IMR-90 (cell line): ENCODE data around the gene HSD17B14. TPM values are rescaled to one million over a fixed set of nuclear protein-coding genes. Genes with fewer than 3 reads are reported as not detected.

Source experiments
- ATAC-seq: fragments of 200-7000 bp; cut with Tn5 transposase; 2 replicates; pipeline ENCODE4 v1.9.1; 2020; ENCODE audit warnings: low read depth, mild to moderate bottlenecking, moderate library complexity
- BruUV-seq: library from RNA; stranded (reverse); fragments of 400-500 nt; replicated peaks from 2 replicates; lab custom pipeline; 2021; lab: Mats Ljungman, UMichigan
- CTCF ChIA-PET: fragments of 300-600 bp; formaldehyde crosslinking; extraction: SDS; loops from one replicate; lab custom pipeline; 2021; ENCODE audit warnings: antibody characterized with exemption; lab: Yijun Ruan, JAX
- POLR2A ChIA-PET: fragments of 300-600 bp; sonication (Branson Sonifier 250); formaldehyde crosslinking; loops from one replicate; lab custom pipeline; 2022; ENCODE audit warnings: antibody characterized with exemption; ENCODE audit not compliant: unreplicated experiment; lab: Charles Lee
- DNase-seq: peaks from one replicate; pipeline ENCODE4 v3.0.0; 2013
- H2AFZ ChIP-seq: replicated peaks from 2 replicates; pipeline ENCODE3; 2013; ENCODE audit warnings: low read length, mild to moderate bottlenecking; ENCODE audit not compliant: poor library complexity
- H2AK5ac ChIP-seq: 2 replicates; pipeline ENCODE4 v1.6.1; 2013; ENCODE audit warnings: low read depth, low read length, inconsistent platforms
- H2AK9ac ChIP-seq: replicated peaks from 2 replicates; pipeline ENCODE3; 2013; ENCODE audit warnings: mild to moderate bottlenecking, low read depth, low read length, moderate library complexity; ENCODE audit not compliant: poor library complexity
- H2BK120ac ChIP-seq: 2 replicates; pipeline ENCODE4 v1.6.1; 2013; ENCODE audit warnings: low read depth, low read length, inconsistent platforms
- H2BK15ac ChIP-seq: 3 replicates; pipeline ENCODE4 v1.6.1; 2013; ENCODE audit warnings: low read depth, low read length, inconsistent platforms
- H2BK20ac ChIP-seq: 2 replicates; pipeline ENCODE4 v1.6.1; 2013; ENCODE audit warnings: low read depth, mild to moderate bottlenecking, inconsistent platforms, low read length, moderate library complexity
- H2BK5ac ChIP-seq: 2 replicates; pipeline ENCODE4 v1.6.1; 2013; ENCODE audit warnings: mild to moderate bottlenecking, low read depth, low read length, inconsistent platforms; ENCODE audit not compliant: poor library complexity, severe bottlenecking
- H3K14ac ChIP-seq: replicated peaks from 2 replicates; pipeline ENCODE4 v1.6.1; 2013; ENCODE audit warnings: low read depth, low read length, inconsistent platforms
- H3K18ac ChIP-seq: 2 replicates; pipeline ENCODE4 v1.6.1; 2013; ENCODE audit warnings: low read depth, low read length, control low read depth
- H3K23ac ChIP-seq: 2 replicates; pipeline ENCODE4 v1.6.1; 2013; ENCODE audit warnings: low read depth, low read length, inconsistent platforms
- H3K27ac ChIP-seq: 2 replicates; pipeline ENCODE4 v1.5.1; 2013; ENCODE audit warnings: mild to moderate bottlenecking, control low read depth, low read length; ENCODE audit not compliant: insufficient read depth
- H3K27me3 ChIP-seq: 2 replicates; pipeline ENCODE4 v1.6.1; 2013; ENCODE audit warnings: low read length; ENCODE audit not compliant: control insufficient read depth, insufficient read depth
- H3K36me3 ChIP-seq: 2 replicates; pipeline ENCODE4 v1.6.1; 2013; ENCODE audit warnings: low read length, mixed read lengths; ENCODE audit not compliant: control insufficient read depth, insufficient read depth
- H3K4ac ChIP-seq: 2 replicates; pipeline ENCODE4 v1.6.1; 2013; ENCODE audit warnings: low read depth, low read length, inconsistent platforms
- H3K4me1 ChIP-seq: 2 replicates; pipeline ENCODE4 v1.6.1; 2013; ENCODE audit warnings: low read length, mixed read lengths; ENCODE audit not compliant: control insufficient read depth, insufficient read depth
- H3K4me2 ChIP-seq: 2 replicates; pipeline ENCODE4 v1.6.1; 2013; ENCODE audit warnings: low read depth, mild to moderate bottlenecking, control low read depth, low read length, moderate library complexity
- H3K4me3 ChIP-seq: 2 replicates; pipeline ENCODE4 v1.5.1; 2013; ENCODE audit warnings: low read depth, mild to moderate bottlenecking, control low read depth, low read length, moderate library complexity; ENCODE audit not compliant: insufficient read depth
- H3K56ac ChIP-seq: 2 replicates; pipeline ENCODE4 v1.6.1; 2013; ENCODE audit warnings: low read length, inconsistent platforms; ENCODE audit not compliant: insufficient read depth; ENCODE audit errors: extremely low read depth
- H3K79me1 ChIP-seq, 2 experiments: 2 replicates each; pipeline ENCODE4 v1.6.1; 2013; ENCODE audit warnings: low read length in 2 of 2, inconsistent platforms in 1 of 2, low read depth in 1 of 2
- H3K9ac ChIP-seq: 2 replicates; pipeline ENCODE4 v1.6.1; 2013; ENCODE audit warnings: low read depth, low read length, control low read depth
- H3K9me1 ChIP-seq: 2 replicates; pipeline ENCODE4 v1.6.1; 2013; ENCODE audit warnings: low read length, inconsistent platforms; ENCODE audit not compliant: insufficient read depth
- H3K9me3 ChIP-seq: 2 replicates; pipeline ENCODE4 v1.6.1; 2013; ENCODE audit warnings: low read length; ENCODE audit not compliant: control insufficient read depth, insufficient read depth
- H4K20me1 ChIP-seq: 2 replicates; pipeline ENCODE4 v1.6.1; 2013; ENCODE audit warnings: low read length, inconsistent platforms; ENCODE audit not compliant: insufficient read depth
- H4K5ac ChIP-seq: 2 replicates; pipeline ENCODE4 v1.6.1; 2013; ENCODE audit warnings: mild to moderate bottlenecking, low read depth, low read length, control low read depth
- H4K8ac ChIP-seq, 2 experiments: 2 replicates each; pipeline ENCODE4 v1.6.1; 2013; ENCODE audit warnings: low read depth in 2 of 2, low read length in 2 of 2, control low read depth in 1 of 2, inconsistent platforms in 1 of 2
- H4K91ac ChIP-seq: 2 replicates; pipeline ENCODE4 v1.6.1; 2013; ENCODE audit warnings: low read depth, low read length, inconsistent platforms; ENCODE audit not compliant: insufficient read depth
- CEBPB ChIP-seq: IDR thresholded peaks from 2 replicates; pipeline ENCODE4 v1.6.1; 2012; ENCODE audit warnings: low read depth, low read length, improper control_type of control experiment
- CHD1 ChIP-seq: IDR thresholded peaks from 2 replicates; pipeline ENCODE4 v1.6.1; 2012; ENCODE audit warnings: low read depth, low read length, improper control_type of control experiment
- MXI1 ChIP-seq: IDR thresholded peaks from 2 replicates; pipeline ENCODE4 v1.6.1; 2012; ENCODE audit warnings: low read depth, mild to moderate bottlenecking, low read length, moderate library complexity, borderline replicate concordance
- POLR2A ChIP-seq: IDR thresholded peaks from 2 replicates; pipeline ENCODE4 v1.6.1; 2012; ENCODE audit warnings: mild to moderate bottlenecking, low read depth, low read length
- RAD21 ChIP-seq: IDR thresholded peaks from 2 replicates; pipeline ENCODE4 v1.6.1; 2012; ENCODE audit warnings: low read length, improper control_type of control experiment
- RFX5 ChIP-seq: IDR thresholded peaks from 2 replicates; pipeline ENCODE4 v1.8.0; 2012; ENCODE audit warnings: low read depth, mild to moderate bottlenecking, low read length, moderate library complexity
- WGBS, 2 experiments: methylation state at CpG; one replicate each; pipeline versions ENCODE4 v1.1.5 to v1.1.7; 2013; ENCODE audit warnings: missing lambda C conversion rate in 2 of 2; ENCODE audit not compliant: insufficient read length in 1 of 2; ENCODE audit errors: extremely low coverage in 2 of 2; 5-methylcytosine and 5-hydroxymethylcytosine counted together
- dilution Hi-C: fragments of 300-500 bp; cut with HindIII; formaldehyde crosslinking; loops from one replicate; pipeline ENCODE4 v1.14.3; 2018; ENCODE audit warnings: low sequenced_read_pairs; ENCODE audit not compliant: unreplicated experiment
- in situ Hi-C: fragments of 300-500 bp; cut with MboI; formaldehyde crosslinking; loops from 3 replicates; pipeline ENCODE4 v1.14.3; 2019; ENCODE audit warnings: low sequenced_read_pairs, inconsistent platforms, mixed read lengths
- intact Hi-C: fragments of 100-400 bp; cut with micrococcal nuclease; formaldehyde crosslinking; loops from 2 replicates; pipeline ENCODE4 v1.10.0; 2022
- polyA plus RNA-seq, 3 experiments: library from polyadenylated mRNA; depleted of rRNA; stranded (reverse); fragments of >200 nt; gene quantifications; 2 replicates each; pipeline ENCODE4 v1.2.3, GENCODE V29; 2012; ENCODE audit warnings: low replicate concordance in 1 of 3
- total RNA-seq: library from RNA; depleted of rRNA; stranded (reverse); fragments of >200 nt; gene quantifications from 2 replicates; pipeline ENCODE4 v1.2.3, GENCODE V29; 2012
- TF ChIP-seq, protein P1 (sequence below): fragments of 150-350 bp; IDR thresholded peaks from 2 replicates; pipeline ENCODE4 v1.6.1; 2016; ENCODE audit warnings: low read depth, mild to moderate bottlenecking, low read length, moderate library complexity, borderline replicate concordance
- TF ChIP-seq, protein P2 (sequence below): fragments of 150-350 bp; IDR thresholded peaks from 2 replicates; pipeline ENCODE4 v1.6.1; 2017; ENCODE audit warnings: mild to moderate bottlenecking, antibody characterized with exemption, low read length, low read depth
- TF ChIP-seq, protein P3 (sequence below): conservative IDR thresholded peaks from 2 replicates; pipeline ENCODE4 v1.5.1; 2012; ENCODE audit warnings: mild to moderate bottlenecking, low read depth, low read length, improper control_type of control experiment

Gene HSD17B14
- total and polyA plus RNA-seq, 2 of the 4 experiments (the other 2 are of a cell fraction): 0.54 to 4.5 TPM

DNA sequence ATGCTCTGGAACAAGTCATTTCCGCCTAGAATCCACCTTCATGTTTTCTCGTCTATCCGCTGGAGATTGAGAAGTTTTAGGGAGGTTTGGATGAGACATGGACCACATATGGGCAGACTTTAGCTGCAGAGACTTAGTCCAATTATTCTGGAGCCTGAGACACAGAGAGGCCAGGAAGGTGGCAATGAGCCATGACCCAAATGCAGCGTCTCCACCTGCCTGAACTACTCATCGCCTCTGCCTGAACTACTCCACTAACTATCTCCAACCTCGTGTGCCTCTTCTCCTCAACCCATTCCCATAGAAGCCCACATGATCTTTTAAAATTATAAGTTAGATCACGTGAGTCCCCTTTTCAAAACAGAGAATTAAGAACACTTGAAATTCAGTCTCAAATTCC is 26.5 kb upstream of the HSD17B14 start:
- Histone ChIP-seq H2BK15ac (no peak overlapping the region), H3K9me3 (no peaks in the 10 kb centered on the region), H2AFZ (no peak overlapping the region), H4K91ac (no peak overlapping the region), H3K4me3 (no peak overlapping the region), H3K18ac (no peak overlapping the region), H4K5ac (no peak overlapping the region), H2BK20ac (no peak overlapping the region), H3K36me3 (peaks cover 40% of the 10 kb centered on the region), H4K8ac (no peak overlapping the region), H2BK5ac (no peak overlapping the region), H3K56ac (no peak overlapping the region), H2AK5ac (no peak overlapping the region), H3K27me3 (no peaks in the 10 kb centered on the region), H3K9ac (no peak overlapping the region), H3K4me2 (no peak overlapping the region), H4K20me1 (no peaks in the 10 kb centered on the region), H3K27ac (no peak overlapping the region), H3K4me1 (peaks cover 13% of the 10 kb centered on the region), H3K4ac (no peak overlapping the region), H3K14ac (no peak overlapping the region), H3K23ac (no peak overlapping the region), H3K9me1 (0 out of 2 replicates have a peak, but pooled peaks cover 9% of the 10 kb centered on the region), H3K79me1 (peaks cover 12 to 37% of the 10 kb centered on the region in 2 experiments), H2AK9ac (no peak overlapping the region), H2BK120ac (no peak overlapping the region)
- intact Hi-C loops: no loop called here
- ChIA-PET CTCF (interaction anchor here (1.5 kb wide), 1 partner anchor 108 kb away, joined by 4 read pairs; no protein-coding TSS in a partner anchor), POLR2A (no interaction called here)
- dilution Hi-C loops: no loop called here
- TF ChIP-seq MXI1 (no peak), RFX5 (no peak), POLR2A (no peak), CHD1 (no peak), RAD21 (no peak), CEBPB (no peak)
- TF ChIP-seq, protein P1, sequence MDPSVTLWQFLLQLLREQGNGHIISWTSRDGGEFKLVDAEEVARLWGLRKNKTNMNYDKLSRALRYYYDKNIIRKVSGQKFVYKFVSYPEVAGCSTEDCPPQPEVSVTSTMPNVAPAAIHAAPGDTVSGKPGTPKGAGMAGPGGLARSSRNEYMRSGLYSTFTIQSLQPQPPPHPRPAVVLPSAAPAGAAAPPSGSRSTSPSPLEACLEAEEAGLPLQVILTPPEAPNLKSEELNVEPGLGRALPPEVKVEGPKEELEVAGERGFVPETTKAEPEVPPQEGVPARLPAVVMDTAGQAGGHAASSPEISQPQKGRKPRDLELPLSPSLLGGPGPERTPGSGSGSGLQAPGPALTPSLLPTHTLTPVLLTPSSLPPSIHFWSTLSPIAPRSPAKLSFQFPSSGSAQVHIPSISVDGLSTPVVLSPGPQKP: no peak
- TF ChIP-seq, protein P2, sequence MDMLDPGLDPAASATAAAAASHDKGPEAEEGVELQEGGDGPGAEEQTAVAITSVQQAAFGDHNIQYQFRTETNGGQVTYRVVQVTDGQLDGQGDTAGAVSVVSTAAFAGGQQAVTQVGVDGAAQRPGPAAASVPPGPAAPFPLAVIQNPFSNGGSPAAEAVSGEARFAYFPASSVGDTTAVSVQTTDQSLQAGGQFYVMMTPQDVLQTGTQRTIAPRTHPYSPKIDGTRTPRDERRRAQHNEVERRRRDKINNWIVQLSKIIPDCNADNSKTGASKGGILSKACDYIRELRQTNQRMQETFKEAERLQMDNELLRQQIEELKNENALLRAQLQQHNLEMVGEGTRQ: no peak
- TF ChIP-seq, protein P3, sequence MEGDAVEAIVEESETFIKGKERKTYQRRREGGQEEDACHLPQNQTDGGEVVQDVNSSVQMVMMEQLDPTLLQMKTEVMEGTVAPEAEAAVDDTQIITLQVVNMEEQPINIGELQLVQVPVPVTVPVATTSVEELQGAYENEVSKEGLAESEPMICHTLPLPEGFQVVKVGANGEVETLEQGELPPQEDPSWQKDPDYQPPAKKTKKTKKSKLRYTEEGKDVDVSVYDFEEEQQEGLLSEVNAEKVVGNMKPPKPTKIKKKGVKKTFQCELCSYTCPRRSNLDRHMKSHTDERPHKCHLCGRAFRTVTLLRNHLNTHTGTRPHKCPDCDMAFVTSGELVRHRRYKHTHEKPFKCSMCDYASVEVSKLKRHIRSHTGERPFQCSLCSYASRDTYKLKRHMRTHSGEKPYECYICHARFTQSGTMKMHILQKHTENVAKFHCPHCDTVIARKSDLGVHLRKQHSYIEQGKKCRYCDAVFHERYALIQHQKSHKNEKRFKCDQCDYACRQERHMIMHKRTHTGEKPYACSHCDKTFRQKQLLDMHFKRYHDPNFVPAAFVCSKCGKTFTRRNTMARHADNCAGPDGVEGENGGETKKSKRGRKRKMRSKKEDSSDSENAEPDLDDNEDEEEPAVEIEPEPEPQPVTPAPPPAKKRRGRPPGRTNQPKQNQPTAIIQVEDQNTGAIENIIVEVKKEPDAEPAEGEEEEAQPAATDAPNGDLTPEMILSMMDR: no peak
- no peak for DNase-seq
- no peak for ATAC-seq
- in situ Hi-C loops: no loop called here
- BruUV-seq: no TSS peak
- 100% methylated on average over 2 of the region's 7 CpGs; no CpG with 5 or more reads in 1 of the 2 experiments for WGBS, 2 experiments
